Hematopoietic multipotent progenitor cell treated with erythropoietin and hydrocortisone succinate and interleukin-3 and kit ligand, for 4 days (in vitro differentiated cells): ENCODE measurements around the gene KRTAP19-5.
A peak's percentile ranks its signal among the peaks of the same experiment; 100 is the strongest.
"Not testable (repeated sequence)": the region's sequence is repeated elsewhere in the genome, so short reads cannot be mapped to it uniquely, and the experiment has no call there.

Experiments
- DNase-seq: peaks from one replicate; pipeline ENCODE4 v3.0.0-alpha.2; 2015

KRTAP19-5 gene

DNA sequence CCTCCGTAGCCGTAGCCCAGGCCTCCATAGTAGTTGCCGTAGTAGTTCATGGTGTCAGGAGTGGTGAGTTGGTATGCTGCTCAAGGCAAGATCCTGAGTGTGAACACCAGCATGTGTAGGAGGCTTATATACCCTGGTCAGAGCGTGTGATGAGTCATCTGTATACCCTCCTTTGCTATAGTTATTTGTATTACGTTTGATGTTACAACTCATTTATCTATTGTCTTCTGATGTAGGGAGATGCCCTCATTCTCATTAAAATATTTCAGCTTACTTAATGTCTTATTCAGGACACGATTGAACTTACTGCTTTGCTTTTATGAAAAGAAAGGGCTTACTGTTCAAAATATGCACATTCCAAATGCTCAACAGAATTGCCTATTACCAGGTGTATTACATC is at the start of gene KRTAP19-5:
TSS of gene KRTAP19-5 (minus strand) at position 101 of the 400 bp plus-strand sequence. CDS start at position 50, 51 bp downstream.
- DNase-seq: no peak

DNA sequence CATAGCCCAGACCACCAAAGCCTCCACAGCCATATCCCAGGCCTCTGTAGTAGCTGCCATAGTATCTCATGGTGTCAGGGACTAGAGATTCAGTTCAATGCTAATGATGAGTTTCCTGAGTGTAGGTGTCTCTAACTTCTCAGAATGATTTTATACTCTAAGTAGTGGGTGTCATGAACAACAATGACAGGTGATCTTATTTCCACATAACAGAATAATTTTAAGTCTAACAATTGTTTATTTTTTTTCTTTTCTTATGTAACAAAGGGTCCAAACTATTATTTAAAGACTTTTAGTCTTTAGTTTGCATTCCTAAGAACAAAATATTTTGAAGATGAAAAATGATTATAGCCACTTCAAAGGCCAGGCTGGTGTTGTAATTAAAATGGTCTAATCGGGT is 39.8 kb upstream of the KRTAP19-5 start, which contains the start of gene KRTAP19-6:
TSS of gene KRTAP19-6 (minus strand) at position 101 of the 400 bp plus-strand sequence. CDS start at position 70, 31 bp downstream.
- DNase-seq: no peak

DNA sequence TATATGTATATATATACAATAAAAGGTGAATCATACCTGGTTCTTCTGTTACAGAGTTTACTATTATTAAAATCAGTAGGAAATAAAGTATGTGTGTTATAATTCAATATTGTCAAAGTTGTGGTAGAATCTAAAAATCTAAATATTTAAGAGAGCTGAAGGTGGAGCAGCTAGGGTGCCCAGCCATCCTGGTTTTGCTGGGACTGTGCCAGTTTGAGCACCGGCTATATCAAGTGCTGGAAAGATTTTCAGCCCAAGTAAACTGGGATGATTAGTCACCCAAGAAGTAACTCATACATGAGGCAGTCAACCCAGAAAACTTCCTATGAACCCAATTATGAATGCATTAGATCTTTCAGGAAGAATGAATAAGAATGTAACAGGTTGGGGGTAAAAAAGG is 16.9 kb upstream of the KRTAP19-5 start:
- DNase-seq: no peak

DNA sequence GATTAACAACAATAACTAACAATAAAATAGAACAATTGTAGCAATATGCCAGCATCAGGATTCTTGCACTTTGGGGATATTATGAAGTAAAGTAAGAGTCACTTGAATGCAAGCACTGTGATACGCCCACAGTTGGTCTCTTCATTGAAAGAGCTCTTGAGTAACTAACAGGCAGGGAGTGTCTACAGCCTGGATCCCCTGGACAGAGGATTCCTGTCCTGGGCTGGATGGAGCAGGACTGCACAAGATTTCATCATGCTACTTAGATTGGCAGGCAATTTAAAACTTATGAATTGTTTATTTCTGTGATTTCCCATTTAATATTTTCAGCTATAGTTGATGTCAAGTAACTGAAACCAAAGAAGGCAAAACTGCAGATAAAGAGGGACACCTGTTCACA is 13.7 kb upstream of the KRTAP19-5 start:
- DNase-seq: no peak

DNA sequence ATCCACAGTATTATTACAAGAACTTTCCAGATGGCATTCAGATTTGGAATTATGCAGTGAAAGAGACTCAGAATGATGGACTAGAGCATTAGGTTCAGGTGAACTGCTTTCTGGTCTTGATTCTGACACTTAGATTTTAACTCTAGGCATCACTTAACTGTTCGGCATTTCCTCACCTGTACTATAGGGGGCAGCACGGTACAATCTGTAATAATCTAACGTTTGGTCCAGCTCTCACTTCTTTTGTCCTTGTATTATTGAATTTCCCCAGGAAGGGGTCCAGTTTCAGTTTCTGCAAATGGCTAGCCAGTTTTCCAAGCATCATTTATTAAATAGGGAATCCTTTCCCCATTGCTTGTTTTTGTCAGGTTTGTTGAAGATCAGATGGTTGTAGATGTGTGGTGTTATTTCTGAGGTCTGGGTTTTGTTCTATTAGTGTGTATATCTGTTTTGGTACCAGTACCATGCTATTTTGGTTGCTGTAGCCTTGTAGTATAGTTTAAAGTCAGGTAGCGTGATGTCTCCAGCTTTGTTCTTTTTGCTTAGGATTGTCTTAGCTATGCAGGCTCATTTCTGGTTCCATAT is 3.8 kb upstream of the KRTAP19-5 start:
- not testable (repeated sequence) for DNase-seq

DNA sequence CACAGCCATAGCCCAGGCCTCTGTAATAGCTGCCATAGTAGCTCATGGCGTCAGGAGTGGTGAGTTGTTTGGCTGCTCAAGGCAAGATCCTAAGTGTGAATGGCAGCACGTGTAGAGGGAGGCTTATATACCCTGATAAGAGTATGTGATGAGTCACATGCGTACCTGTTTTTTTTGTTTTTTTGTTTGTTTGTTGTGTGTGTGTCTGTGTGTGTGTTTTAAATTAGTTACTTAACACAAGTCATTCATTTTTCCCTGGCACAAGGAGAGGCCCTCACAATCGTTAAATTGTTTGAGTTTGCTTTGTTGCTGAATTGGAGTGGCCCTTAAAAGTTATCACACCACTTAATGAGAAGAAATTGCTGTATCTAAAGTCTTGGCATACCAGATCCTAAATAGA is 4.9 kb downstream of the KRTAP19-5 start, which contains the start of gene KRTAP19-4:
TSS of gene KRTAP19-4 (minus strand) at position 101 of the 400 bp plus-strand sequence. CDS start at position 46, 55 bp downstream.
- no peak for DNase-seq

DNA sequence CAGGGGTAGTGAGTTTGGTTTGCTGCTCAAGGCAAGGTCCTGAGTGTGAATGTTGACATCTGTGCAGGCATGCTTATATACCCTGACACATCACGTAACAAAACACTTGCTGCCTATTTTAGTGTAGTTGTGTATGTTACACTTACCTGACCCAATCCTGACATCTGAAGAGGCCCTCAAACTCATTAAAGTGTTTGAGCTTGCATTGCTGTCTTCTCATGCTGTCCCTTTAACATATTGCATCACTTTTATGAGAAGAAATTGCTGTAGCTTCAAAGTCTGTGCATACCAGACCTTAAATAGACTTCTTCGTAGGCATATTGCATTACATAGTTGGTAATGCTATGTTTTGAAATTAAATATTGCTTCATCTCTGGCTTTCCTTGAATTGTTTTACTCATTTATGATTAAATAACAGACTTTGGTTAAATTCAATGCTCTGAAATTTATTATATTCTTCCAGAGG is 9.9 kb downstream of the KRTAP19-5 start, which contains the start of gene KRTAP19-3:
TSS of gene KRTAP19-3 (minus strand) at position 51 of the 466 bp plus-strand sequence. CDS start 56 bp downstream, outside the sequence.
- DNase-seq: no peak

DNA sequence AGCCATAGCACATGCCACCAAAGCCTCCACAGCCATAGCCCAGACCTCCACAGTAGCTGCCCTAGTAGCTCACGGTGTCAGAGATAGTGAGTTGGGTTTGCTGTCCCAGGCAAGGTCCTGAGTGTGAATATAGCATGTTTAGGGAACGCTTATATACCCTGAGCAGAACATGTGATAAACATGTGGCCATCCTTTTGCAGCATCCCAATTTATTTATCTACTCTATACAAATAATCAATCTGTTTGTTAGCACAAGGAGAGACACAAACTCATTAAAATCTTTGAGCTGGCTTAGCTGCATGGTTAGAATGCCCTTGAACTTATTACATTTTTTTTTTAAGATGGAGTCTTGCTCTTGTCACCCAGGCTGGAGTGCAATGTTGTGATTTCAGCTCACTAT is 14.6 kb downstream of the KRTAP19-5 start, which contains the start of gene KRTAP19-2:
TSS of gene KRTAP19-2 (minus strand) at position 101 of the 400 bp plus-strand sequence. CDS start at position 13, 88 bp downstream.
- DNase-seq: no peak

DNA sequence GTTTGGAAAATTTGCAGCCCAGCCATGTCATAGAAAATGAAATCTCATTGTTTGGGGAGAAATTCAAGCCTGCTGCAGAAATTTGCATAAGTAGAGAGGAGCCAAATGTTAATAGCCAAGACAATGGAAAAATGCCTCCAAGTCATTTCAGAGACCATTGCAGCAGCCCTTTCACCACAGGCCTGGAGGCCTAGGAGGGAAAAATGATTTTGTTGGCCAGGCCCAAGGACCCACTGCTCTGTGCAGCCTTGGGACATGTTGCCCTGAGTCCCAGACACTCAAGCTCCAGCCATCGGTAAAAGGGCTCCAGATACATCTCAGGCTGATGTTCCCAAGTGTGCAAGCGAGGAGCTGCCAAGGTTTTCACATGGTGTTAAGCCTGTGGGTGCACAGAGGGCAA is 15.8 kb downstream of the KRTAP19-5 start:
- no peak for DNase-seq

DNA sequence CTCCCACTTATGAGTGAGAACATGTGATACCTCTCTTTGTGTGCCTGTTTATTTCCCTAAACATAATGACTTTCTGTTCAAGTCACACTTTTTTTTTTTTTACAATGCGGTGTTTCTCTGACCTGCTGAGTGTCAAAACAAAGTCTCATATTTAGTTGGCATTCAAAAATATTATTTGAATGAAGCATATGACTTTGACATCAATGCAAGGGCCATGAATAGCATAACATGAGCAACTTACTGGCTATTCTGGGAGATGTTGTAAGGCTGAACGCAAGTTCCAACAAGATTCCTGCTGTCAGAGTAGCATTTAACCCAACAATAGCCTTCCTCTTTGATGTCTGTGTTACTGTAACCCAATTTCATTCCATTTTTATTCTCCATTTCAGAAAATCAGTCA is 19.8 kb downstream of the KRTAP19-5 start:
- no peak for DNase-seq

DNA sequence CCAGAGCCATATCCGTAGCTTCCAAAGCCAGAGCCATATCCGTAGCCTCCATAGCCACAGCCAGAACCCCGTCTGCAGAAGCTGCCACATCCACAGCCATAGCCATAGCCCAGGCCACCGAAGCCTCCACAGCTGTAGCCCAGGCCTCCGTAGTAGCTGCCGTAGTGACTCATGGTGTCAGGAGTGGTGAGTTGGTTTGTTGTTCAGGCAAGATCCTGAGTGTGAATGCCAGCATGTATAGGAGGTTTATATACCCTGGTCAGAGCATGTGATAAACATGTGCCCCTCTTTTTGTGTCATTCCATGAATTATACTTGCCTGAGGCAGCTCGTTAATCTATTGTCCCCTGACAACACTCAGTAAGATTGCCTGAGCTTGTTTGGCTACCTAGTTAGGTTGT is 21.8 kb downstream of the KRTAP19-5 start, which contains the start of gene KRTAP19-1:
TSS of gene KRTAP19-1 (minus strand) at position 223 of the 400 bp plus-strand sequence. CDS start at position 173, 50 bp downstream.
- DNase-seq: no peak

DNA sequence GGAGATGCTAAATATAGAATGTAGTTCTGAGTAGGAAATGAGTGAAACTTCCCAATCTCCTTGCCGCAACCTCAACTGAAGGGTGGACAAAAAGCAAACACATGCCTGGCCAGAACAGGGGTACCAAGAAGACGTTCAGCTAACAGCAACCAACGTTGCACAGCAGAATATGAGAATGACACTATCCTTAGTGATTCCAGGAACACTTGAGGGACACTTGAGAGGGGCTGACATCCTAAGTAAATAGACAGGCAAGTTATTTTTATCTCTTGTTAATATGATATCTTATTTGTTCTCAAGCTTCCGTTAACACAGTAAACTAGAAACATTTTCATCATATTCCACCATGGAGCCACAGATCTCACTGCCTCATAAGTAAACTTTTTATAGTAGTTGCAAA is 22.7 kb downstream of the KRTAP19-5 start:
- no peak for DNase-seq

DNA sequence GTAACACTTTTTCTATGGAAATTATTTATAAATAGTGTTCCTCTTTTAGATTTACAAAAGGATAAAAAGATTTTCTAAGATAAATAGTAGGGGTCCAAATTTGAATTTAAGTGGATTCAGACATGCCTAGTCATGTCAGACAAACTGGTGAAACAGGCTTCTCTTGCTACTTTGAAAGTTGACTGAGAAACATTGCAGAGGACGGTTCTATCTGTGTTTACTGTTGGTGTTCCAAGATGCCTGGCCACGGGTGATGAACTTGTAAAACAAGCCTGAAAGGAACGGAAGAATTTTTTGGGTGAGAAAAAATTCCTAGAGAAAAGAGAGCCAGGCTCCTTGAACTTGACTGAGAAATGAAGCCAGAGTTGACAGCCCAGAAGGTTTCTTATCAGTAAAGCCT is 23.9 kb downstream of the KRTAP19-5 start:
- no peak for DNase-seq

DNA sequence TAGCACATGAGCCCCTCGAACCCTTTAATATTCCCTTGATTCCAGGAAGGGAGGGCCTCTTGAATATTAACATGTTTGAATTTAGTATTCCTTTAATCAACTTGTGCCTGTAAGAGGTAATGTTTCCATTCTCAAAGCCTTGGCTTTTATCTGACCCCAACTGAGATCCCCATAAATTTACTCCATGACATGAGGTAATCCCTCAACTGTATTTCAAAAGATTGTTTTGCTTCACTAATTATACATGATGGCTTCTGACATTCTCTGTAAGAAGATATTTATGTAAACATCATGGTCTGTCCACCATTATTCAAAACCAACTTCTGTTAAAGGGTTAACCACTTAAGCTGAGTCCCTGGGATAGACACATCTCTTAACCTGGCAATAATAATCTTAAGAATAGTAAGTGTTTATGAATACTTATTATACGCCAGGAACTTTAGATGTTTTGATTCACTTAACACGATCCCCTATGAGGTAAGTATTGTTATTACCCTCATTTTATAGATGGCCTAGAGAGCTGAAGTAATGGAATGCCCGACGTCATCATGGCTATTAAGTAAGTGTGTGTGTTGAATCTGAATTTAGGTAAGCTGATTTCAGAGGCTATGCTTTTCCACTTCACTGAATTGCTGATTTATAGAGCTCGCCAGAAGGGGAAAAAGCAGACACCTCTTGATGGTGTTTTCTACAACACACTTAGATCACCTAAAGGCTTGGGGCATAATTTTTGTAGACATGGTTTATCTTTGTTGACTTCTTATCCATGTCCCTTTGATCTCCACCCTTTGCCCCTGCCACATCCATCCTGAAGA is 32.8 kb downstream of the KRTAP19-5 start:
- no peak for DNase-seq

DNA sequence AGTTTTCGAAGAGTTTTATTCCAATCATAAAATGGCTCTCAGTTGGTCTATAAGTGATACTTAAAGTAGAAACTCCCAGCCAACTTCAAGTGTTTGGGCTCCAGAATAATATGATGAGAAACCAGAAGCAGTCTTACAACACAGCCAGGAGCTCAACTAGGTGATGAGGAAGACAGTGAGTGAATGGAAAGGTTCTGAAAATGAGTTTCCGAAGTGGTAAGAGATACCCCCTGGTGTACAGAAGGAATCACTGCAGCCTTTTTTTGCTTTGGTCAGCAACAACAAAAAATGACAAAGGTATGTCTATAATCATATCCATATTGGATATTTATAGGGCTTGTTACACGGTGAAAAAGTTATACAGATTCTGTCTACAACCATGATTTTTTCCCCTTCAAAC is 38.2 kb downstream of the KRTAP19-5 start:
- DNase-seq: peak; percentile 14
